Mucosa of descending colon (tissue), 3 donors: ENCODE data around the gene COL15A1. TPM values are rescaled to one million over a fixed set of nuclear protein-coding genes. Genes with fewer than 3 reads are reported as not detected.

ENCODE experiments used
- ATAC-seq: fragments of 200-7000 bp; cut with Tn5 transposase; one replicate; pipeline ENCODE4 v1.9.1; 2020; ENCODE audit warnings: mild to moderate bottlenecking, moderate library complexity
- DNase-seq, 3 donors: peaks; one replicate each; pipeline ENCODE4 v3.0.0-alpha.2; 2020
- H3K36me3 ChIP-seq: fragments of 200-600 bp; one replicate; pipeline ENCODE4 v1.8.0; 2021; ENCODE audit warnings: low read depth, mild to moderate bottlenecking
- H3K4me1 ChIP-seq: fragments of 200-600 bp; one replicate; pipeline ENCODE4 v1.8.0; 2021; ENCODE audit warnings: low read depth, mild to moderate bottlenecking
- H3K4me3 ChIP-seq: fragments of 200-600 bp; one replicate; pipeline ENCODE4 v1.8.0; 2021; ENCODE audit warnings: mild to moderate bottlenecking
- H3K9me3 ChIP-seq: fragments of 200-600 bp; one replicate; pipeline ENCODE4 v1.8.0; 2021; ENCODE audit warnings: mild to moderate bottlenecking
- CTCF ChIP-seq: fragments of 200-600 bp; IDR thresholded peaks from one replicate; pipeline ENCODE4 v1.8.0; 2022; ENCODE audit warnings: antibody characterized with exemption, mild to moderate bottlenecking
- intact Hi-C, 2 donors: fragments of 100-400 bp; cut with DNase I in 1 of 2; cut with micrococcal nuclease in 1 of 2; formaldehyde crosslinking; loops; one replicate each; pipeline versions ENCODE4 v1.11.0 to v1.11.1; 2022; cut with DNase I, micrococcal nuclease
- total RNA-seq, 3 donors: library from RNA; stranded (reverse); fragmentation: NEBNext Ultra II Directional in 2 of 3; extraction: Animal tissue kit (Norgen Biotek cat#: 25700) in 2 of 3; gene quantifications; one replicate each; pipeline versions ENCODE4 v1.2.1 to v1.2.4, GENCODE V29; 2021 to 2023
- donor health status: DM: no; HTN: no; CAD: no; lungs with moderate emphysema.
- donor health status: DM: no; HTN: no; CAD: no.
- donor health status: DM: no; HTN: yes; CAD: no.

Gene COL15A1
- total RNA-seq, 3 donors from 2014 or later: 4.2 to 43.4 (median 11.2) TPM

- H3K36me3 ChIP-seq: no peaks in the 10 kb centered on the region
- intact Hi-C loops: no loop called here
- no peak for TF ChIP-seq CTCF
Observed at GRCh38 chr9:99044827-99045226, 101.1 kb downstream of the COL15A1 start.

GRCh38 chr9:99046068-99046467 is 102.4 kb downstream of the COL15A1 start:
- intact Hi-C loops: no loop called here
- no peak for TF ChIP-seq CTCF
- no peaks in the 10 kb centered on the region for H3K36me3 ChIP-seq

More at GRCh38 chr9:99044827-99045226, 101.1 kb downstream of the COL15A1 start:
- DNase-seq: no peak
- Histone ChIP-seq H3K4me1 (peaks cover 2% of the 10 kb centered on the region), H3K9me3 (no peaks in the 10 kb centered on the region), H3K4me3 (no peak overlapping the region)
- ATAC-seq: no peak

GRCh38 chr9:99046542-99047071 is 102.9 kb downstream of the COL15A1 start:
- DNase-seq (no peak), ATAC-seq (no peak)
- no peaks in the 10 kb centered on the region for H3K36me3 ChIP-seq
- no peaks in the 10 kb centered on the region for H3K9me3 ChIP-seq
- no peak for TF ChIP-seq CTCF
- peaks cover under 1% of the 10 kb centered on the region for H3K4me1 ChIP-seq
- intact Hi-C loops: no loop called here
- H3K4me3 ChIP-seq: no peak overlapping the region

More at GRCh38 chr9:99046068-99046467, 102.4 kb downstream of the COL15A1 start:
- no peak overlapping the region for H3K4me3 ChIP-seq
- no peaks in the 10 kb centered on the region for H3K9me3 ChIP-seq
- H3K4me1 ChIP-seq: peaks cover 2% of the 10 kb centered on the region
- DNase-seq (no peak), ATAC-seq (no peak)

GRCh38 chr9:99049228-99049627 is 105.5 kb downstream of the COL15A1 start:
- no peak for TF ChIP-seq CTCF
- ATAC-seq (no peak), DNase-seq (no peak)
- no peak overlapping the region for H3K4me3 ChIP-seq
- H3K4me1 ChIP-seq: no peaks in the 10 kb centered on the region
- intact Hi-C loops: no loop called here
- no peaks in the 10 kb centered on the region for H3K36me3 ChIP-seq
- H3K9me3 ChIP-seq: no peaks in the 10 kb centered on the region

- TF ChIP-seq CTCF: no peak
- DNase-seq (no peak), ATAC-seq (no peak)
- intact Hi-C loops: no loop called here
- no peaks in the 10 kb centered on the region for H3K4me1 ChIP-seq
- H3K9me3 ChIP-seq: no peaks in the 10 kb centered on the region
- H3K36me3 ChIP-seq: no peaks in the 10 kb centered on the region
- H3K4me3 ChIP-seq: no peak overlapping the region
Observed at GRCh38 chr9:99049641-99050040, 105.9 kb downstream of the COL15A1 start.
